ENCODE results near the gene UBTF.

The UBTF gene

GRCh38 chr17:44222112-44222869 lies 2.8 kb upstream of the UBTF start:
- Histone ChIP-seq H3K36me3 (ENCODE audit: insufficient read depth, insufficient read length, low read length) (peaks cover 9% of the 10 kb centered on the region), H3K27me3 (ENCODE audit: insufficient read depth, insufficient read length) (no peaks in the 10 kb centered on the region), H3K4me3 (ENCODE audit: insufficient read length, low read depth) (peak overlapping the region; percentile 86), H3K9me3 (ENCODE audit: insufficient read depth, low read length) (no peaks in the 10 kb centered on the region), H3K9ac (ENCODE audit: insufficient read length, low read depth) (peak overlapping the region; percentile 98), H3K4me1 (ENCODE audit: insufficient read depth, insufficient read length) (peaks cover 1% of the 10 kb centered on the region)
- DNase-seq (ENCODE audit: low read depth, low spot score): no peak
- no peak for TF ChIP-seq ZNF274 (IDR thresholded peaks at IDR 0.05; ENCODE audit: low read depth, low read length)
- no peak for TF ChIP-seq YY1 (IDR thresholded peaks at IDR 0.05; ENCODE audit: insufficient read depth, insufficient read length)
- TF ChIP-seq SUZ12 (IDR thresholded peaks at IDR 0.05; ENCODE audit: extremely low read depth, insufficient read depth, insufficient read length): no peak

DNA sequence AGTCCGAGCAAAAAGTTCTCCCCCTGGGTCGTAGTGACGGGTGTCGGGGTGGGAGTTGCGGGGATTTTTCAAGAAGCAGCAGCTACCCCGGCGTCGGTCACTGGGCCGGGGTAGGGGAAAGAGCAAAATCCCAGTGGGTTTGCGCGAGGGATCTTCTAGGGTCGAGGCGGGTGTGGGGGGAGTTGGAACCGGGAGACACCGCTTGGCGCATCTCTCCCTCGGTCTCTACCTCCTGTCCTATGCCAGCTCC lies 2.3 kb upstream of the UBTF start:
- peaks cover 15% of the 10 kb centered on the region for H3K36me3 ChIP-seq (ENCODE audit: insufficient read depth, insufficient read length, low read length)
- no peaks in the 10 kb centered on the region for H3K9me3 ChIP-seq (ENCODE audit: insufficient read depth, low read length)
- DNase-seq (ENCODE audit: low read depth, low spot score): no peak
- H3K27me3 ChIP-seq (ENCODE audit: insufficient read depth, insufficient read length): no peaks in the 10 kb centered on the region
- H3K4me1 ChIP-seq (ENCODE audit: insufficient read depth, insufficient read length): peaks cover 5% of the 10 kb centered on the region
- TF ChIP-seq YY1 (IDR thresholded peaks at IDR 0.05; ENCODE audit: insufficient read depth, insufficient read length) (no peak), SUZ12 (IDR thresholded peaks at IDR 0.05; ENCODE audit: extremely low read depth, insufficient read depth, insufficient read length) (no peak), ZNF274 (IDR thresholded peaks at IDR 0.05; ENCODE audit: low read depth, low read length) (no peak)
- H3K4me3 ChIP-seq (ENCODE audit: insufficient read length, low read depth): peak overlapping the region; percentile 86
- H3K9ac ChIP-seq (ENCODE audit: insufficient read length, low read depth): peak overlapping the region; percentile 98

GRCh38 chr17:44221084-44221861 lies 1.8 kb upstream of the UBTF start:
- no peak for DNase-seq (ENCODE audit: low read depth, low spot score)
- peaks cover 6% of the 10 kb centered on the region for H3K4me1 ChIP-seq (ENCODE audit: insufficient read depth, insufficient read length)
- H3K9ac ChIP-seq (ENCODE audit: insufficient read length, low read depth): peak overlapping the region; percentile 98
- TF ChIP-seq ZNF274 (IDR thresholded peaks at IDR 0.05; ENCODE audit: low read depth, low read length): no peak
- TF ChIP-seq YY1 (IDR thresholded peaks at IDR 0.05; ENCODE audit: insufficient read depth, insufficient read length): no peak
- TF ChIP-seq SUZ12 (IDR thresholded peaks at IDR 0.05; ENCODE audit: extremely low read depth, insufficient read depth, insufficient read length): no peak
- no peaks in the 10 kb centered on the region for H3K27me3 ChIP-seq (ENCODE audit: insufficient read depth, insufficient read length)
- H3K4me3 ChIP-seq (ENCODE audit: insufficient read length, low read depth): peak overlapping the region; percentile 86
- no peaks in the 10 kb centered on the region for H3K9me3 ChIP-seq (ENCODE audit: insufficient read depth, low read length)
- H3K36me3 ChIP-seq (ENCODE audit: insufficient read depth, insufficient read length, low read length): peaks cover 20% of the 10 kb centered on the region

DNA sequence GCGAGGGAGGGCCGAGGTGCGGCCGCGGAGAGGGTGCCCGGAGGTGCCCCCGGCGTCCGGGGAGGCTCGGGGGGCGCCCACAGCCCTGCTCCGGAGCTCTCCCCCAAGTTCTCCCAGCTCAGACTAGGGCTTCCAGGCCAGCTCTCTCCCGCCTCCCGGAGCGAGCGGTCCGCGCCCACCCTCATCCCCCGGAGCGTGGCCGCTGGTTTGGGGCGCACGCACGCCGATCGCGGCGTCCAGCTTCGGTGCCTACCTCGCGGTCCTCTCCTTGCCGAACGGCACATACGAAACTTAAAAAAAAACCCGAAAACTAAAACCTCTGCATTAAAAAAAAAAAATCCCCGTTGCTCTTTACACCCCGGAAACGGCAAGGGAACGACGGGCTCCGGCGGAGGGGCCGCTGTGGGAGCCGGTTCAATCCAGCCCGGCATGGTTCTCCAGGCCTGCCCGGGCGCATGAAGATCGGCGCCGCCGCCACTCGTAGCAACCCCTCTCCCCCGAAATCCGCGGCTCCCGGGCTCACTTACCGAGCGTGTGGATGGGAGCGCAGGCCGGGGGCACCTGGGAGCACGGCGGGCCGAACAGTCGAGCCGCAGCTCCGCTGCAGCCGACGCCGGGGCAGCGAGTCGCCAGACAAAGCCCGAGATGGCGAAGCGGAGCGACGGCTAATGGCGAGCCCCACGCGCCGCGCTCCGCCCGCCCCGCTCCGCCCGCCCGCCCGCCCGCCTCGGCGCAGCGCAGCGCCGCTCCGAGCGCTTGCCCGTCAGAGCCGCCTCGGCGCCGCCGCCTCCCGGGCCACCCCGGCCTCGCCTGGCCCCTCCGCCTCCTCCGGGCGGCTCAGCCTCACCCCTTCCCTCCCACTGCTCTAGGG lies 973 bp upstream of the UBTF start:
- DNase-seq (ENCODE audit: low read depth, low spot score): no peak
- TF ChIP-seq YY1 (IDR thresholded peaks at IDR 0.05; ENCODE audit: insufficient read depth, insufficient read length) (no peak), ZNF274 (IDR thresholded peaks at IDR 0.05; ENCODE audit: low read depth, low read length) (no peak), SUZ12 (IDR thresholded peaks at IDR 0.05; ENCODE audit: extremely low read depth, insufficient read depth, insufficient read length) (no peak)
- Histone ChIP-seq H3K9ac (ENCODE audit: insufficient read length, low read depth) (peak overlapping the region; percentile 98), H3K36me3 (ENCODE audit: insufficient read depth, insufficient read length, low read length) (peaks cover 28% of the 10 kb centered on the region), H3K4me3 (ENCODE audit: insufficient read length, low read depth) (peak overlapping the region; percentile 86), H3K27me3 (ENCODE audit: insufficient read depth, insufficient read length) (no peaks in the 10 kb centered on the region), H3K4me1 (ENCODE audit: insufficient read depth, insufficient read length) (peaks cover 6% of the 10 kb centered on the region), H3K9me3 (ENCODE audit: insufficient read depth, low read length) (no peaks in the 10 kb centered on the region)

DNA sequence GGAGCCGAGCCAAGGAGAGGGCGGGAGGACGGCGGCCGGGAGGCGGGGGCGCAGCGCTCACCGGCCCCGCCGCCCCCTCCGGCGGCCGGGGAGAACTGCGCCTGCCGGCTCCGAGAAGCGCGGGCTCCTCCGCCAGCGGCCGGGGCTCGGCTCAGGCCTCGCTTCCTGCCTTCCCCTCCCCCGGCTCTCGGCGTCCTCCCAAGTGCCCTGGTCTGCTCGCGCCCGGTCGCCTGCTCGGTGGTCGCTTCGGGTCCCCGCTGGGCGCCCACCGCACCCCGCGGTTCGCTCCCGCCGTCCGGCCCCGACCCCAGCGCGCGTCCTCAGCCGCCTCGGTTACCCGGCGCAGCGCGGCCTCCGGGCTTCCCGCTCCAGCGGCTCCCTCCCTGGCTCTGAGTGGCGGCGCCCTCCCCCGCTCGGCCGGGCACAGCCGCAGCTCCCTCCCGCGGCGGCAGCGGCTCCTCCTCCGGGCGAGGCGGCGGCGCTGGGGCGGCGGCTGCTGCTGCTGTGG lies 313 bp downstream of the UBTF start:
- peaks cover 41% of the 10 kb centered on the region for H3K36me3 ChIP-seq (ENCODE audit: insufficient read depth, insufficient read length, low read length)
- peaks cover 6% of the 10 kb centered on the region for H3K4me1 ChIP-seq (ENCODE audit: insufficient read depth, insufficient read length)
- DNase-seq (ENCODE audit: low read depth, low spot score): no peak
- H3K9ac ChIP-seq (ENCODE audit: insufficient read length, low read depth): peak overlapping the region; percentile 96
- peak overlapping the region; percentile 83 for H3K4me3 ChIP-seq (ENCODE audit: insufficient read length, low read depth)
- H3K9me3 ChIP-seq (ENCODE audit: insufficient read depth, low read length): peaks cover 7% of the 10 kb centered on the region; the same call in 1 of the 2 replicates
- TF ChIP-seq ZNF274 (IDR thresholded peaks at IDR 0.05; ENCODE audit: low read depth, low read length) (no peak), YY1 (IDR thresholded peaks at IDR 0.05; ENCODE audit: insufficient read depth, insufficient read length) (no peak), SUZ12 (IDR thresholded peaks at IDR 0.05; ENCODE audit: extremely low read depth, insufficient read depth, insufficient read length) (no peak)
- no peaks in the 10 kb centered on the region for H3K27me3 ChIP-seq (ENCODE audit: insufficient read depth, insufficient read length)

DNA sequence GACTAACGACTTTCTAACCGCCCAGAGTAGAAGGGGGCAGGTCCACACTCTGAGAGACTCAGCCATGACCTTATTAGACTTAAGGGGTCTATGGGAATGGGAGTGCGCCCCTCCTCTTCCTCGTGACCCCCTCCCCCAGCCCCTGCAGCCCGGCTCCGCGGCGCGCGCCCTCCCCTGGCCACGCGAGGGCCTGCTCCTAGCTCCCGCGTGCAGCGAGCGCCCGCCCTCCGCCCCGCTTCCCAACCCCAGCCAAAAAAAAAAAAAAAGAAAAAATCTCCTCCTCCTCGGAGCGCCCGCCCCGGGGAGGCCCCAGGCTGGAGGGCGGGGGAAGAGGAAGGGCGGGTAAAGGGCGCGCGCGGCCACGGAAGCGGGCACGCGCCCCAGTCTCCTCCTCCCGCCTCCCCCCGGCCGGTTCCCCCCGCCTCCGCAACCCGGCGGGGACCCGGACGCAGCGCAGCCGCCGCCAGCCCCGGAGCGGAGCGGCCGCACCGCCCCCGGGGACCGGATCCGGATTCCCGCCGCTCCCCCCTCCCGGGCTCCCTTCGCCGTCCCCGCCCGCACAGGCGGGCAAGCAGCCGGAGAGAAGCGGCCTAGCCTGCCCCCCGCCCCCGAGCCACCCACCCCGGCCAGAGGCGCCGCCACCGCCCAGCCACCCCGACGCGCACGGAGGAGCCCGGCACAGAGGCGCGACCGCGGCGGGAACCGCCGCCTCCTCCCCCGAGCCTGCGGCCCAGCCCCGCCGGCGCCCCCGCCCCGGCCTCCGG lies 949 bp downstream of the UBTF start:
- Histone ChIP-seq H3K27me3 (ENCODE audit: insufficient read depth, insufficient read length) (no peaks in the 10 kb centered on the region), H3K9ac (ENCODE audit: insufficient read length, low read depth) (peak overlapping the region; percentile 96), H3K4me1 (ENCODE audit: insufficient read depth, insufficient read length) (peaks cover 6% of the 10 kb centered on the region), H3K4me3 (ENCODE audit: insufficient read length, low read depth) (peak overlapping the region; percentile 83), H3K36me3 (ENCODE audit: insufficient read depth, insufficient read length, low read length) (peaks cover 47% of the 10 kb centered on the region), H3K9me3 (ENCODE audit: insufficient read depth, low read length) (peaks cover 7% of the 10 kb centered on the region; the same call in 1 of the 2 replicates)
- no peak for DNase-seq (ENCODE audit: low read depth, low spot score)
- TF ChIP-seq SUZ12 (IDR thresholded peaks at IDR 0.05; ENCODE audit: extremely low read depth, insufficient read depth, insufficient read length) (no peak), ZNF274 (IDR thresholded peaks at IDR 0.05; ENCODE audit: low read depth, low read length) (no peak), YY1 (IDR thresholded peaks at IDR 0.05; ENCODE audit: insufficient read depth, insufficient read length) (no peak)
